Stimulated activated CD4-positive, alpha-beta T cell treated with anti-CD3 and anti-CD28 coated beads, Interleukin-4, amount 100 ng/mL, for 48 hours (primary cell): Measurements from ENCODE around the gene MIXL1.
A peak's percentile ranks its signal among the peaks of the same experiment; 100 is the strongest.
"Not testable (repeated sequence)": the region's sequence is repeated elsewhere in the genome, so short reads cannot be mapped to it uniquely, and the experiment has no call there.

Source experiments
- DNase-seq, 2 donors: peaks; one replicate each; pipeline ENCODE4 v3.0.0-alpha.2; 2020; ENCODE audit warnings: low read depth in 2 of 2

The MIXL1 gene

DNA sequence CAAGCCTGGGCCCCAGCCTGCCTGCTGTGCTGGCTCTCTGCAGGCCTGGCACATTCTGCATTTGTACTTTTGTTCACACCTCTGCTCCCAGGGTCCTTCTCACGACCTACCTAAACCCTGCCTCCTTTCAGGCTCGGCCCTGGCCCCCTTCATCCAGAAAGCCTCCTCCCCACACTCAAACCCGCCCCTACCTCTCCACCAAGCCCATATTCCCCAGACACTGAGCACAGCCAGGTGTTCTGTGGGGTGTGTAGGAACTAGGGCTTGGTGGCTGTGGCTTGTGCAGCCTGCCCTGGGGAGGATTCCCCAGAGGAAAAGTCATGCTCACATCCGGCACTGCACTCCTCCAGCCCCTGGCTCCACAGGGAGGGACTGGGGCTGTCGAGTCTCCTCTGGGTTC, 8.2 kb upstream of the MIXL1 start:
- no peak for DNase-seq

DNA sequence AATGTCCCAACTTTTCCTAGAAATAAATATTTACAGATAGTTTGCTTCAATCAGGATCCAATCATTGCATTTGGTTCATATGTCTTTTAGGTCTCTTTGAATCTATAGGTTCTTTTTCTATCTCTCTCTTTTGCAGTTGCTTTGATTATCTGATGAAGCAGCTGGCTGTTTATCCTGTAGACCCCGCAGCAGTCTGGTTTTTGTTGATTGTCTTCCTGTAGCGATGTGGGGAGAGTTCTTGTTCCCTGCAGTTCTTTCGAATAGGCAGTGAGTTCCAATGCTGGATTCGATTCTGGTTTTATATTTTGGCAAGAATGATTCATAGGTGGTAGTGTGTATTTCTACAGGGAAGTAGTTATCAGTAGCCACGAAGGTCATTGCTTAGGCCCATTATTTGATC, 7.4 kb upstream of the MIXL1 start:
- no peak for DNase-seq

DNA sequence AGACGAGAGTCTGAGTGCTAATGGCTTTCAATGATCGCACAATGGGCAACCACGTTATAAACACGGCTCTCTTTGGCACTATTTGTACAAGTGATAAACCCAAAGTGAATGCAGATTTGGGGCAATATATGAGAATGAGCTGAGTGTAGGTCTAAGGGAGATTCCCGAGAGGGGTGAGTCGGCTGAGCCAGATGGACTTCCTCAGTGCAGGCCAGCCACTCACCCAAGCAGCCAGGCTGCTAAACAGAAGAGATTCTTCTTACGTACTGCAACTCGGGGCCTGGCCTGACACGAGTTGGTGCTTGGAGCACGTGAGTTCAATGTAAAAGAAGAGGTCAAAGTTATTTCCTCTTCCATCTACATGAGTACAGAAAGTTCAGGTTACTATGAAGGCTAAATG, 6.2 kb upstream of the MIXL1 start:
- DNase-seq: no peak

DNA sequence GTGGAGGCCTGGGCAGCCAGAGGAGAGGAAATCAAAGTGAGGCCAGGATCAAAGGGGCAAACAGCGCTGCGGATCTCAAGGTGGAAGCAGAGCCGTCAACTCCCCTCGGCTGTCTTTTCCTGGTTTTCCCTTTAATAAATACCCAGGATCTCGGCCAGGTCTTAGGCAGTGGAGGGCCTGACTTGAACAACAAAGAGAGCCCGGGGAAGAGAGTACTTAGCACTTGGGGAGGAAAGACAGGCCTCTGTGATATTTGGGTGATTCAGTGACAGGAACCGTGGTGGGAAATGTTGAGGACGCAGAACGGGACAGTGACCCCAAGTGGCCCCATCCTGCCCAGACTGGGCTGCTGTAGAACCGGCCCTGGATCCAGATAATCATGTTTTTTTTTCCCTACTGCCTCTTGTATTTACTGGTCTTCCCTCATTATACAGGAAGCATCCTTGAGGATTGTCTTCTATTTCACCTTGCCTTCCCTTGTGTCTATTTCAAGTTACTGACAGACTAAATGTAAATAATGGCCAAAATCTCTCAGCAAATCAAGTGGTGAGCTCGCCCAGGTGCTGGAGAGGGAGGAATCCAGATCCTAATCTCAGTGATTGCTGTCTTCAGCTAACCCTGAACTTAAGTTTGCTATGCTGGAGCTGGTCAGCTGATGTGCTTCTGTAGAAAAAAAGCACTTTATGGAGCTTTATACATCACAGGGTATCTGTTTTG, 2.8 kb upstream of the MIXL1 start:
- no peak for DNase-seq

DNA sequence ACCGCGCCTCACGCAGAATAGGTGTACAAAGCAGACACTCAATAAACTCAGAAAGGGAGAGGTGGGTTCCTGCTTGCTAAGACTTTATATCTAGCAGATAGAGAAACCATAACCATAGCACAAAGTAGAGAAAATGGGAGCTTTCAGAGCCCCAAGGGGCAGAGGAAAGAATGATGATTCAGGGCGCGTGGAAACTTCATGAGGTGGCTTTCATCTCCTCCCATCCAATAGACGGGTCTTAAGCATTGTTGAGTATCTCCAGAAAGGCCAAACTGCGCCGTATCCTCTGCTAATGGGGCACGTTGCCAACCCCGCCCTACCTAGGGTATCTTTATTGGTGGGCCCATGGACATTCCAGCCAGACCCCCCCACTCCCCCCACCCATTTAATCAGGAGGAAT, 778 bp upstream of the MIXL1 start:
- no peak for DNase-seq

DNA sequence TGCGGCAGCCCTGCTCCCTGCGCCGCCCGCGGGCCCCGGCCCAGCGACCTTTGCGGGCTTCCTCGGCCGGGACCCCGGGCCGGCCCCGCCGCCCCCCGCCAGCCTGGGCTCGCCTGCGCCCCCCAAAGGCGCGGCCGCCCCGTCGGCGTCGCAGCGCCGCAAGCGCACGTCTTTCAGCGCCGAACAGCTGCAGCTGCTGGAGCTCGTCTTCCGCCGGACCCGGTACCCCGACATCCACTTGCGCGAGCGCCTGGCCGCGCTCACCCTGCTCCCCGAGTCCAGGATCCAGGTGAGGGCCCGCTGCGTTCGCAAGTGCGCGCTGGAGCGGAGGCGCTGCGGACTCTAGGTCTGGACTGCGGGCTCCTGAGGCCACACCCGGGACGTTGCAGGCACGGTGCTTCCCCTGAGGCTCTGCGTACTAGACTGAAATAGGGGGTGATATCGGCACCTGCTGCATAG, 351 bp downstream of the MIXL1 start:
- peak in 1 of 2 donors; percentile 4 for DNase-seq

DNA sequence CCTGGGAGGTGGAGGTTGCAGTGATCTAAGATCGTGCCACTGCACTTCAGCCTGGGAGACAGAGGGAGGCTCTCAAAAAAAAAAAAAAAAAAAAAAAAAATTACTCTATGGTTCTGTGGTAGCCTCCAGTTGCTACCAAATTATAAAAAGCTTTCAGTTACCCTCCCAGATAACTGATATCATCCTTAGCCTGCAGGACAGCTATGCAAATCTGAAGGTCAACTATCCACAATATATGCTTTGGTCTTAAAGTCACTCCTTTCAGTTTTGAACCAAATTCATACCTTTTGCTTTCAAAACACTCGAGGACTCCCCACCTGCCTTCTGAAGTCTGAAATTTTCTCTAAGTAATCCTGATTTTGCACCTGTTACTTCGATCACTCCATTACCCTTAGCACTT, 3.1 kb downstream of the MIXL1 start:
- no peak for DNase-seq

DNA sequence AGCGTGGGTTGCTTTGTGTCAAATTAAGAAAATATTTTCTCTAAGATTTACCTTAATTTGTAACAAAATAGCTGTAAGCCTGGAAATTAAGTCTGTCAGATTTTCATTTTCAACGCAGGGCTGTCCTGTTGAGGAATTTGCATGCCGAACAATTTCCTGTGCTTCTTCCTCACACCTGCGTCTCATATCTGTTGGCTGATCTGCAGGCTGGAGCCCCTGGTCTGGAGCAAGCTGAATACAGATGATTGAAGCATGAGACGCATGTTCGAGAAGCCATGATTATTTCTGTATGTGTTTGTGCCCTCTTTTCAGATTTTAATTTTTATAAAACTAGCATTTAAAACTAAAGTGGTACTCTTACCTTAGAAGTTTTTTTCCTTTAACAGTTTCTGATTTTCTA, 9.8 kb downstream of the MIXL1 start:
- DNase-seq: no peak

DNA sequence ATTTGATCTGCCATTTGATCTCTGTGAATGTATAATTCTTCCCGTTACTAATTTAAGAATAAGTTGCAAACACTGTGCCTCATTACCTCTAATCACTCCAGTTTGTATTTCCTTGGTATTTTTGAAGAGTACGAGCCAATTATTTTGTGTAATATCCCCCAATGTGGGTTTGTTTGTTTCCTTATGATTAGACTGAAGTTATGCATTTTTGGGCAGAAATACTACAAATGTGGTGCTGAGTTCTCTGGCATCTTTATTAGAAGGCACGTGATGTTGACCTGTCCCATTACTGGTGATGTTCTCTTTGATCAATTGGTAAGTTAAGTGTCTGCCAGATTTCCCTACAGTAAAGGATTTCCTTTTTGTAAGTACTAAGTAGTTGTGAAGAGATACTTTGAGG, 10.3 kb downstream of the MIXL1 start:
- DNase-seq: no peak

DNA sequence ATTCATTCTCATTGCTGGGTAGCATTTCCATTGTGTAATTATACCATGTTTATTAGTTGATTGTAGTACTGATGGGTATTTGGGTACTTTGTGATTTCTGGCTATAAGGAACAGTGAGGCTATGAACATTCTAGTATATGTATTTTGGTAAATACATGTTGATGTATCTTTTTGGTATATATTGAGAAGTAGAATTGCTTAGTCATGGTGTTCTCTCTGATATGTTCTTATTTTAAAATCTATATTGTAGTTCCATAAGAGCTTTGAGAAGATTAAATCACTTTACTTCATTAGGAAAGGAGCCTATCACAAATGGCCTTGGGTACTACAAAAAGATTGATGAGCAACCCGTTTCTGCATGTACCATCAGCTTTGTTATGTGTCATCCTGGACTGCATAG, 13.4 kb downstream of the MIXL1 start:
- DNase-seq: no peak

DNA sequence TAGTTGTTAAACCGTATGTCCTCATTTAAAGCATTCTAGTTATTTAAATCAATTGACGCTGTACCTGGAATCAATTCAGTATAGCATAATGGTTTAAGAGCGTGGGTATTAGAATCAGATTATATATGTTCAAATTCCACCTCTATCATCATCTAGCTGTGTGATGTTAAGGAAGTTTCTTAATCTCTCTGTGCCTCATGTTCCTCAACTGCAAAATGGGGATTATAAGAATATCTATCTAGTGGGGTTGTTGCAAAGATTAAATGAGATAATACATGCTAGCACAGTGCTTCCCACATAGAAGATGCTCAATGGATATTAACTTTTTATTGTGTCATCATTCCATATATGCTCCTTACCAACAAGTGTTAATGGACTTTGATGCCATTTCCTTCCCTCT, 16.0 kb downstream of the MIXL1 start:
- no peak for DNase-seq

DNA sequence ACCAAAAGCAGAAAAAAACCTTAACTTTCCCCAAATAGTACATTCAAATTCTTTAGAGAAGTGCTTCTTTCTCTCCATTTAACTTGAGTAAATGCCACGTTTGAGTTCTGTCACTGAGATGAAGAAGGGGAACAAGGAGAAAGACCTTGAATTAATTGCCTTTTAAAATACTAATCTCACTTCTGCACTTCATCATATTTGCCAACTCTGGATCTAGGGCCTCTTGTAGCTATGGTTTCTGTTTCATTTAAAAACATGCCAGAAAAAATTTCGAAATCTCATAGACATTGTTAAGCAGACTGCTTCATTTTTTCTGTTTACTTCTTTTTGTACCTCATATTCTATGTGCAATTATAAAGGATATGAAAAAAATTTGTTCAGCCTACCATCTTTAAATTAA, 24.6 kb downstream of the MIXL1 start:
- no peak for DNase-seq

DNA sequence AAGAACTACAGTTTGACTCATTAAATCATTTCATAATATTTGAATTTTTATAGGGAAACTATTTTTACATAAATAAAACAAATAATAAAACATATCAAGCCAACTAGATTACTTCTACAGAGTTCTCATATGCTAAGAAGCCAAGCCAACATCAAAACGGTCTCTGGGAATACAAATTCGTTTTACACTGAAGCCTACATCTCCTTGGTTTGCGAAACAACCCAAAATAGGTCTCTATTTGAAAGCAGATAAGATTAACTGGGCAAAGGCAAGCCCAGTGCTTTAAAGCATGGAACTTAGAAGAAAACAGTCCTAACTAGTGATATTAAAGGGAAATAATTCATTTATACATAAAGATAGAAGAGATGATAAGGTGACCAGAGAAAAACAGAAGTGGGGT, 25.3 kb downstream of the MIXL1 start:
- no peak for DNase-seq

DNA sequence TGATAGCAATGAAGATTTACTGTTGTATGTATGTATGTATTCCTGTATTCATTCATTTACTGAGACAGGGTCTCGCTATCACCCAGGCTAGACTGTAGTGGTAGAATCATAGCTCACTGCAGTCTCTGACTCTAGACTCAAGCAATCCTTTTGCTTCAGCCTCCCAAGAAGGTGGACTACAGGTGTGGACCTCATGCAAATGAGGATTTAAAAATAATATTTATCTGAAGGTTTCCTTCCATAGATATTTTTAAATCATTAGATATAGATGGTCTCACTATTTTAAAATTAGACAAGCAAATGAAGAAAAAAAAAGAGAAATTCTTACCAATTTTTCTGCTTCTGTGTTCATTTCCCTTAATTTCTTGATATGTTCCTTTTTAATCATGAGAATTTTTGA, 27.0 kb downstream of the MIXL1 start:
- no peak for DNase-seq

DNA sequence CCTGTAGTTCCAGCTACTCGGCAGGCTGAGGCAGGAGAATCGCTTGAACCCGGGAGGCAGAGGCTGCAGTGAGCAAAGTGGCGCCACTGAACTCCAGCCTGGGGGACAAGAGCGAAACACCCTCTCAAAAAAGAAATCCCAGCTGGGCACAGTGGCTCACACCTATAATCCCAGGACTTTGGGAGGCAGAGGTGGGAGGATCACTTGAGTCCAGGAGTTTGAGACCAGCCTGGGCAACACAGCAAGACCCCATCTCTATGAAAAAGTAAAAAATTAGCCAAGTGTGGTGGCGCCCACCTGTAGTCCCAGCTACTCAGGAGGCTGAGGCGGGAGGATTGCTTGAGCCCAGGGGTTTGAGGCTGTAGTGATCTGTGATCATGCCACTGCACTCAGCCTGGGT, 29.4 kb downstream of the MIXL1 start:
- not testable (repeated sequence) for DNase-seq

DNA sequence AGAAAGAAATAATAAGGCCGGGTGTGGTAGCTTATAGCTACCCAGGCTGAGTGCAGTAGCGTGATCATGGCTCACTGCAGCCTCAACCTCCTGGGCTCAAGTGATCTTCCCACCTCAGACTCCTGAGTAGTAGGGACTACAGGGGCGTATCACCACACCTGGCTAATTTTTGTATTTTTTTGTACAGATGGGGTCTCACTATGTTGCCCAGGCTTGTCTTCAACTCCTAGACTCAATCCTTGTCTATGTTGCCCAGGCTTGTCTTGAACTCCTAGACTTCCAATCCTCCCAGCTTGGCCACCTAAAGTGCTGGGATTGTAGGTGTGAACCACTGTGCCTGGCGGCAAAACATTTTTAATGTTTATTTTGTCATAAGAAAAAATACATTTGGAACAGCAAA, 30.5 kb downstream of the MIXL1 start:
- DNase-seq: no peak

DNA sequence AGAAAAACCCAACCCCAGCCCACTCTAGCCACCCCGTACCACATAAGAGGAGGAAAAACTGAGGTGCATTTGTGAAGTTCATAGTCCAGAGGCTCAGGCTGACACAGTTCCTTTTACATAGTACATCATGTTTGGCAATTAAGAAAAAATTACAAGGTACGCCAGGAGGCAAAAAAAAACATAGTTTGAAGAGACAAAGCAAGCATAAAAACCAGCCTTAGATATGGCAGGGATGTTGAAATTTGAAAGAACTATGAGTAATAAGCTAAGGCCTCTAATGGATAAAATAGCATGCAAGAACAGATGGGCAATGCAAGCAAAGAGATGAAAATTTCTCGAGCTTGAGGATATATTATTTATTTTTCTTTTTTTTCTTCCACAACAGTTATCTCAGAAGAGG, 31.9 kb downstream of the MIXL1 start:
- DNase-seq: no peak

DNA sequence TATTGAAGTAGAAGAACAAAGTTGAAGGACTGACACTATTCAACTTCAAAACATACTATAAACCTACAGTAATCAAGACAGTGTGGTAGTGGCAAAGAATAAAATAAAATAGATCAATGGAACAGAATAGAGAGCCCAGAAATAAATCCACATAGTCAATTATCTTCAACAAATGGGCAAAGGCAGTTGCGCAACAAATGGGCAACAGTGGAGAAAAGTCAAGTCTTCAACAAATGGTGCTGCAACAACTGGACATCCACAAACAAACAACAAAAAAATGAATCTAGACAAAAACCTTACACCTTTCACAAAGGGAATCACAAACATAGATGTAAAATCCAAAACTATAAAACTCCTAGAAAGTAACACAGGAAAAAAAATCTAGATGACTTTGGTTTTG, 38.4 kb downstream of the MIXL1 start:
- DNase-seq: no peak

DNA sequence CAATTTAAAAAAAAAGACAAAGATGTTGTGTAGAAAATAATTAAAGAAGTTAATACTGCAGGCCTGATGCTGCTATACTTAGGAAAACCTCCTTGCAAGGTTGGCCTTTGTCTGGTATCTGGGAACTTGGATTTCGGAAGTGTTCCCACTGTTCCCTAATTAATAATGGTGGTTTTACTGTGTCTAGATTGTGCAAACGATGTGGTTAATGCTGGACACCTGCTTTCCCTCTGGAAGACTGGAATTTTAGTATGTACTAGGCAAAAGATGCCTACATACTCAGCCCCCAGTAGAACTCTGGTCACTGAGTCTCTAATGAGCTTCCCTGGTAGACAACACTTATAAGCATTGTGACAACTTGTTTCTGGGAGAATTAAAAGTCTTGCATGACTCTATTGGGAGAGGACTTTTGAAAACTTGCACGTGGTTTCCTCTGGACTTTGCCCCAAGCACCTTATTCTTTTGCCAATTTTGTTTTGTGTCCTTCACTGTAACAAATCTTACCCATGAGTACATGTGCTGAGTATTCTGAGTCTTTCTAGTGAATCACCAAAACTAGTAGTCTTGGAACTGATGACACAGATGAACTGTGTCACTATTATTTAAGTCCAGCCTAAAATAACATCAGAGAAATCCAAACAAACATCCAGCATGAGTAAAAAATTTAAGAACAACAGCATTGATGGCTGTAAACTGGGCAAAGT, 45.1 kb downstream of the MIXL1 start:
- DNase-seq: no peak

DNA sequence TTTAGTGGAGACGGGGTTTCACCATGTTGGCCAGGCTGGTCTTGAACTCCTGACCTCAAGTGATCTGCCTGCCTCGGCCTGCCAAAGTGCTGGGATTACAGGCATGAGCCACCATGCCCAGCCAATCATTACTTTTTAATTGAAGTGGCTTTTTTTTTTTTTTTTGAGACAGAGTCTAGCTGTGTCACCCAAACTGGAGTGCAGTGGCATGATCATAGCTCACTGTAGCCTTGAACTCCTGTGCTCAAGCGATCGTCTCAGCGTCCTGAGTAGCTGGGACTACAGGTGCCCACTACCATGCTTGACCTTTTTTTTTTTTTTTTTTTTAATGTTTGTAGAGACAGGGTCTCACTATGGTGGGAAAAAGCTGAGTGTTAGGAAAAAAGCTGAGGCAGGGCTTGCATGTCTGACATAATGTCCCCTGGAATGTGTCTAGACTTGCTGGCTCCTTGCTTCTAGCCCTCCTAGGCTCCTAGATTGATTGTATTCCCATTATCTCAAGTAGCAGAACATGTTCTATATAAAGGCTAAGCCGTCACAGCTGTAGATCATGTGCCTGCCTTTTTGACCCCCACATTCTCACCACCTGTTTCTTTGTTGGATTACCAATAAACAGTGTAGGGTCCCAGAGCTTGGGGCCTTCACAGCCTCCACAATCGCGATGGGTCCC, 48.9 kb downstream of the MIXL1 start:
- DNase-seq: not testable (repeated sequence)

DNA sequence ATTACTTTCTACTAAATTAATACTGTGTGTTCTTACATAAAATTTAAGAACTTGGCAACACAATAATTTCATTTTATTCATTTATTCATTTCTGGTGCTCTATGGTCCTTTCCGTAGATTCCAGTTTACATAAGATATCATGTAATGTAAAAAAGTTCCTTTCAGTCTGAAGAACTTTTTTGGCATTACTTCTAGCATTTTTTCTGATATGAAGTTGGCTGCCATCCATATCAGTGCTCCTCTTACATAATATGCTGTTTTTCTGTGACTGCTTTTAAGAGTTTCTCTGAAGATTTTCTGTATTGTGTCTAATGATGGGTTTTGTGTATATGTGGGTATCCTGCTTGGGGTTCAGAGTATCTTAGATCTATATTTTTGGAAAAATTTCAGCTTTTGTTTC, 50.7 kb downstream of the MIXL1 start:
- DNase-seq: no peak

DNA sequence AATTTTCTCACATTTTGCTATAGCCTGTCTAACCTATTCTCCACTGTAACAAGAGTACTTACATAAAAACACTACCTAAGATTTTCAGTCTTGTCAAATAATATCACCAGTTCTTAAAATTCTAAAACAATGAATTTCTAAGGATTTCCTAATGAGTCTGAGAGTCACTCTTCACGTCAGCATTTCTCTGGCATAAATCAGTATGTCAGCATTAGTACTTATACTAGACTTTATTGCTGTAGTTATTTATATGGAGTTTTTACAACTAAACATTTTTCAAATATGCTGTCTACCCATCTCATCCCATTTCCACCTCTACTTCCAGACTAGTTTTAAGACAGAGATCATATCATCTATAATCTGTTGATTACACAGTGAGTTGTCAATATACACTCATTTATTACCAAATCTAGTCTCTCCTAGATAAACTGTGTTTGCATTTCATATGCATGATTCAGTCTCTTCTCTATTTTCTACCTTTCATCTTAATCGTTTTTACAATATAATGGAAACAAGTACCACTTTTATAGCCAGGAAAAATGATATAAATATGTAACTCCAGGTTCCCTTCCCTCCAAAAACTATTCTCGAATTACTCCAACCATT, 52.7 kb downstream of the MIXL1 start:
- no peak for DNase-seq
